Epithelial cell of esophagus (primary cell): ENCODE measurements around the gene ELMO2.

Experiments
- DNase-seq: peaks from one replicate; pipeline ENCODE4 v3.0.0; 2010; ENCODE audit warnings: low read depth
- H3K4me3 ChIP-seq: 2 replicates; pipeline ENCODE4 v1.5.1; 2011; ENCODE audit warnings: mild to moderate bottlenecking, low read length, control low read depth
- CTCF ChIP-seq: IDR thresholded peaks from 2 replicates; pipeline ENCODE4 v1.5.1; 2011; ENCODE audit warnings: low read depth, mild to moderate bottlenecking, low read length, control low read depth, inconsistent platforms; ENCODE audit not compliant: insufficient read depth; ENCODE audit errors: missing control alignments

Gene ELMO2

GRCh38 chr20:46406200-46406985, at the start of gene ELMO2:
TSS of gene ELMO2 (minus strand) at chr20:46406615. CDS start at chr20:46394482, 12,133 bp downstream.
- peak; percentile 98 for DNase-seq
- no peak for TF ChIP-seq CTCF
- peak within 1 kb of the TSS; percentile 64 for H3K4me3 ChIP-seq

GRCh38 chr20:46455729-46456128, 49.3 kb upstream of the ELMO2 start:
- no peak for DNase-seq
- TF ChIP-seq CTCF, result no peak

GRCh38 chr20:46446851-46447250, 40.4 kb upstream of the ELMO2 start:
- no peak for DNase-seq
- H3K4me3 ChIP-seq, result no peak overlapping the region
- no peak for TF ChIP-seq CTCF

More at GRCh38 chr20:46455729-46456128, 49.3 kb upstream of the ELMO2 start:
- H3K4me3 ChIP-seq, result no peak overlapping the region

- DNase-seq, result no peak
- no peak for TF ChIP-seq CTCF
- no peak overlapping the region for H3K4me3 ChIP-seq
These were observed 33.4 kb upstream of the ELMO2 start for GRCh38 chr20:46439837-46440236.

- no peak overlapping the region for H3K4me3 ChIP-seq
- peak; percentile 56 for TF ChIP-seq CTCF
- DNase-seq, result peak; percentile 42
These were observed 31.8 kb upstream of the ELMO2 start for GRCh38 chr20:46438156-46438750.

- no peak for TF ChIP-seq CTCF
- no peak for DNase-seq
- H3K4me3 ChIP-seq, result no peak overlapping the region
These were observed 28.7 kb upstream of the ELMO2 start for GRCh38 chr20:46435146-46435545.
